Neural cell (in vitro differentiated cells): ENCODE data around the gene RPL37. TPM values are rescaled to one million over a fixed set of nuclear protein-coding genes. Genes with fewer than 3 reads are reported as not detected.

Experiments
- H2AFZ ChIP-seq: fragments of 200-600, 300-800 bp; sonication (generic), shearing (Covaris generic); 2 replicates; pipeline ENCODE4 v1.6.0; 2014; ENCODE audit warnings: low read depth, mild to moderate bottlenecking, antibody characterized with exemption, low read length, moderate library complexity
- H3F3A ChIP-seq: fragments of 200-600 bp; shearing (Covaris generic); 2 replicates; pipeline ENCODE4 v1.6.1; 2016; ENCODE audit warnings: mild to moderate bottlenecking, moderate library complexity, mixed read lengths, antibody characterized with exemption, low read length; ENCODE audit not compliant: insufficient read depth, poor library complexity, severe bottlenecking
- H3K27ac ChIP-seq: fragments of 200-600, 300-800 bp; sonication (generic), shearing (Covaris generic); 2 replicates; pipeline ENCODE4 v1.5.1; 2014; ENCODE audit warnings: mild to moderate bottlenecking, low read length, moderate library complexity
- H3K27me3 ChIP-seq: fragments of 300-800, 200-600 bp; sonication (generic), shearing (Covaris generic); 2 replicates; pipeline ENCODE4 v1.6.0; 2014; ENCODE audit warnings: mild to moderate bottlenecking, low read depth, low read length, moderate library complexity; ENCODE audit not compliant: insufficient read depth
- H3K36me3 ChIP-seq: fragments of 300-800, 200-600 bp; sonication (generic), shearing (Covaris generic); 2 replicates; pipeline ENCODE4 v1.5.1; 2014; ENCODE audit warnings: mild to moderate bottlenecking, antibody characterized with exemption, low read length, moderate library complexity; ENCODE audit not compliant: insufficient read depth
- H3K4me2 ChIP-seq: fragments of 300-800, 200-600 bp; sonication (generic), shearing (Covaris generic); 2 replicates; pipeline ENCODE4 v1.6.0; 2014; ENCODE audit warnings: mild to moderate bottlenecking, low read length
- H3K4me3 ChIP-seq: fragments of 300-800, 200-600 bp; sonication (generic), shearing (Covaris generic); 2 replicates; pipeline ENCODE4 v1.5.1; 2014; ENCODE audit warnings: mild to moderate bottlenecking, low read length, moderate library complexity
- H3K79me2 ChIP-seq: fragments of 200-600 bp; shearing (Covaris generic); replicated peaks from 2 replicates; pipeline ENCODE4 v1.6.0; 2014; ENCODE audit warnings: mild to moderate bottlenecking, low read length, moderate library complexity; ENCODE audit not compliant: insufficient read depth
- H3K9ac ChIP-seq: fragments of 300-800, 200-600 bp; sonication (generic), shearing (Covaris generic); 2 replicates; pipeline ENCODE4 v1.6.1; 2016; ENCODE audit warnings: mild to moderate bottlenecking, low read length, mixed read lengths
- H3K9me2 ChIP-seq: fragments of 200-600 bp; shearing (Covaris generic); 2 replicates; pipeline ENCODE4 v1.6.1; 2016; ENCODE audit warnings: mild to moderate bottlenecking, low read length, mixed read lengths; ENCODE audit not compliant: insufficient read depth
- H3K9me3 ChIP-seq: fragments of 200-600, 300-800 bp; sonication (generic), shearing (Covaris generic); 2 replicates; pipeline ENCODE4 v1.6.1; 2016; ENCODE audit warnings: mild to moderate bottlenecking, mixed run types, low read length, moderate library complexity, mixed read lengths
- H4K20me1 ChIP-seq: fragments of 200-600 bp; shearing (Covaris generic); 2 replicates; pipeline ENCODE4 v1.6.1; 2016; ENCODE audit warnings: mild to moderate bottlenecking, mixed run types; ENCODE audit not compliant: insufficient read depth
- CTCF ChIP-seq: fragments of 450-650 bp; IDR thresholded peaks from 2 replicates; pipeline ENCODE4 v1.5.1; 2014; ENCODE audit warnings: antibody characterized with exemption, mild to moderate bottlenecking, moderate library complexity; ENCODE audit not compliant: poor library complexity, severe bottlenecking
- EP300 ChIP-seq: fragments of 450-650 bp; conservative IDR thresholded peaks from 2 replicates; pipeline ENCODE4 v1.6.1; 2014; ENCODE audit warnings: antibody characterized with exemption, mild to moderate bottlenecking, moderate library complexity; ENCODE audit not compliant: poor library complexity, severe bottlenecking
- EZH2 ChIP-seq: fragments of 200-600, 300-800 bp; shearing (Covaris generic), sonication (generic); IDR thresholded peaks from 2 replicates; pipeline ENCODE4 v1.6.1; 2014; ENCODE audit warnings: antibody characterized with exemption, low read length, borderline replicate concordance, mild to moderate bottlenecking; ENCODE audit not compliant: insufficient read depth, poor library complexity, severe bottlenecking
- MXI1 ChIP-seq: fragments of 450-650 bp; conservative IDR thresholded peaks from 2 replicates; pipeline ENCODE4 v1.6.1; 2014; ENCODE audit warnings: antibody characterized with exemption, mild to moderate bottlenecking; ENCODE audit not compliant: poor library complexity, severe bottlenecking
- POLR2AphosphoS5 ChIP-seq: IDR thresholded peaks from 2 replicates; pipeline ENCODE4 v1.6.1; 2012
- RAD21 ChIP-seq: fragments of 450-650 bp; conservative IDR thresholded peaks from 2 replicates; pipeline ENCODE4 v1.6.1; 2014; ENCODE audit warnings: antibody characterized with exemption, mild to moderate bottlenecking, moderate library complexity
- REST ChIP-seq: IDR thresholded peaks from 2 replicates; pipeline ENCODE4 v1.6.1; 2012; ENCODE audit warnings: borderline replicate concordance
- SMC3 ChIP-seq: fragments of 450-650 bp; conservative IDR thresholded peaks from 2 replicates; pipeline ENCODE4 v1.6.1; 2014; ENCODE audit warnings: antibody characterized with exemption, mild to moderate bottlenecking, moderate library complexity; ENCODE audit not compliant: poor library complexity
- TAF1 ChIP-seq: IDR thresholded peaks from 2 replicates; pipeline ENCODE4 v1.6.1; 2012; ENCODE audit warnings: low read depth
- polyA plus RNA-seq: library from polyadenylated mRNA; depleted of rRNA; stranded (reverse); fragments of >200 nt; gene quantifications from 2 replicates; pipeline ENCODE4 v1.2.3, GENCODE V29; 2014

RPL37 gene
- polyA plus RNA-seq, 1 donor from 2014 or later: 107 TPM

GRCh38 chr5:40882291-40882690, 47.3 kb upstream of the RPL37 start:
- Histone ChIP-seq H3F3A (no peaks in the 10 kb centered on the region), H3K36me3 (no peaks in the 10 kb centered on the region), H3K4me3 (no peak overlapping the region), H3K27me3 (no peaks in the 10 kb centered on the region), H3K9me2 (no peaks in the 10 kb centered on the region), H3K4me2 (no peak overlapping the region), H3K79me2 (no peaks in the 10 kb centered on the region), H2AFZ (no peak overlapping the region), H3K9me3 (no peaks in the 10 kb centered on the region), H3K9ac (no peak overlapping the region), H4K20me1 (no peaks in the 10 kb centered on the region), H3K27ac (no peak overlapping the region)
- no peak for TF ChIP-seq CTCF
- TF ChIP-seq SMC3: no peak
- no peak for TF ChIP-seq EP300

GRCh38 chr5:40879163-40879942, 44.3 kb upstream of the RPL37 start:
- H3K79me2 ChIP-seq: no peaks in the 10 kb centered on the region
- H2AFZ ChIP-seq: no peak overlapping the region
- no peaks in the 10 kb centered on the region for H4K20me1 ChIP-seq
- no peak overlapping the region for H3K9ac ChIP-seq
- no peak overlapping the region for H3K4me2 ChIP-seq
- no peaks in the 10 kb centered on the region for H3K27me3 ChIP-seq
- TF ChIP-seq SMC3 (peak; percentile 73), RAD21 (peak; percentile 72), POLR2AphosphoS5 (no peak), CTCF (peak; percentile 74), EP300 (no peak)
- no peaks in the 10 kb centered on the region for H3K9me2 ChIP-seq
- H3K36me3 ChIP-seq: no peaks in the 10 kb centered on the region
- H3F3A ChIP-seq: no peaks in the 10 kb centered on the region
- no peaks in the 10 kb centered on the region for H3K9me3 ChIP-seq
- H3K27ac ChIP-seq: no peak overlapping the region
- no peak overlapping the region for H3K4me3 ChIP-seq

GRCh38 chr5:40877371-40877988, 42.5 kb upstream of the RPL37 start:
- Histone ChIP-seq H3K36me3 (no peaks in the 10 kb centered on the region), H3F3A (no peaks in the 10 kb centered on the region), H3K4me3 (no peak overlapping the region), H3K27ac (no peak overlapping the region), H4K20me1 (no peaks in the 10 kb centered on the region), H3K4me2 (no peak overlapping the region), H3K27me3 (no peaks in the 10 kb centered on the region), H3K9ac (no peak overlapping the region), H3K79me2 (no peaks in the 10 kb centered on the region), H3K9me2 (no peaks in the 10 kb centered on the region), H3K9me3 (no peaks in the 10 kb centered on the region), H2AFZ (no peak overlapping the region)
- no peak for TF ChIP-seq MXI1
- TF ChIP-seq TAF1: no peak
- TF ChIP-seq REST: no peak
- no peak for TF ChIP-seq RAD21
- no peak for TF ChIP-seq SMC3
- no peak for TF ChIP-seq EP300
- no peak for TF ChIP-seq EZH2
- TF ChIP-seq CTCF: no peak
- no peak for TF ChIP-seq POLR2AphosphoS5
